Stimulated activated memory B cell treated with anti-CD40 and anti-IgM and Interleukin-4, amounts not matched to agents 10 μg/mL and 1 μg/mL and 100 μg/mL, for 72 hours (primary cell): ENCODE results near the gene RPS6KL1.

Experiments used
- ATAC-seq: fragments of 150-1000 bp; cut with Tn5 transposase; 2 replicates; pipeline ENCODE4 v1.10.0; 2021
- H3K27ac Mint-ChIP-seq: one replicate; pipeline ENCODE4 v1.8.0; 2022; ENCODE audit warnings: mild to moderate bottlenecking, mixed read lengths
- H3K27me3 Mint-ChIP-seq: one replicate; pipeline ENCODE4 v1.8.0; 2022; ENCODE audit warnings: mixed read lengths
- H3K36me3 Mint-ChIP-seq: one replicate; pipeline ENCODE4 v1.8.0; 2022; ENCODE audit warnings: mixed read lengths
- H3K4me1 Mint-ChIP-seq: one replicate; pipeline ENCODE4 v1.8.0; 2022; ENCODE audit warnings: mixed read lengths
- H3K4me3 Mint-ChIP-seq: one replicate; pipeline ENCODE4 v1.8.0; 2022; ENCODE audit warnings: mild to moderate bottlenecking, moderate library complexity, mixed read lengths
- H3K9me3 Mint-ChIP-seq: one replicate; pipeline ENCODE4 v1.8.0; 2022; ENCODE audit warnings: mixed read lengths

Gene RPS6KL1

DNA sequence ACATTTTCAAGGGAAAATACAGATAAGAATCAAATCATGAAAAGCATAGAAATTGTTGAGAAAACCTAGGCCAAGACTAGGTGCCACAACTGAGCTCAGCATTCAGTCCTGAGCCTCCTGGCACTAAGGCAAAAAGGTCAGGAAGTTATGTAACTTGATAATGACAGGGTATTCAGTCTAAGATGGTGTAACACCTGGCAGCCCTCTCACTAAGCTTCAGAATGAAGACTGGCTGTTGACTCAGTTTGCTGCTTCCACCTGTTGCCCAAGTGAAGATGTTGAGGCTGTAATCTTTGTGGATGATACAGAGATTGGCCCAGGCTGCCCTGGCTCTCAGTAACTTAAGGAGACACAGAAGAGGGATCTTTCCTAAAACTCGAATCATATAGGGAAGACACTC lies 66.7 kb downstream of the RPS6KL1 start:
- H3K27ac Mint-ChIP-seq = no peak overlapping the region
- peaks cover 23% of the 10 kb centered on the region for H3K4me1 Mint-ChIP-seq
- H3K4me3 Mint-ChIP-seq = no peak overlapping the region
- ATAC-seq = no peak
- no peaks in the 10 kb centered on the region for H3K36me3 Mint-ChIP-seq
- H3K9me3 Mint-ChIP-seq = no peaks in the 10 kb centered on the region
- H3K27me3 Mint-ChIP-seq = no peaks in the 10 kb centered on the region

- no peaks in the 10 kb centered on the region for H3K36me3 Mint-ChIP-seq
- no peaks in the 10 kb centered on the region for H3K9me3 Mint-ChIP-seq
- H3K4me1 Mint-ChIP-seq = peaks cover 23% of the 10 kb centered on the region
- no peaks in the 10 kb centered on the region for H3K27me3 Mint-ChIP-seq
- H3K27ac Mint-ChIP-seq = no peak overlapping the region
- ATAC-seq = peak; percentile 54
- no peak overlapping the region for H3K4me3 Mint-ChIP-seq
Measured at GRCh38 chr14:74855945-74856344, 67.1 kb downstream of the RPS6KL1 start.

DNA sequence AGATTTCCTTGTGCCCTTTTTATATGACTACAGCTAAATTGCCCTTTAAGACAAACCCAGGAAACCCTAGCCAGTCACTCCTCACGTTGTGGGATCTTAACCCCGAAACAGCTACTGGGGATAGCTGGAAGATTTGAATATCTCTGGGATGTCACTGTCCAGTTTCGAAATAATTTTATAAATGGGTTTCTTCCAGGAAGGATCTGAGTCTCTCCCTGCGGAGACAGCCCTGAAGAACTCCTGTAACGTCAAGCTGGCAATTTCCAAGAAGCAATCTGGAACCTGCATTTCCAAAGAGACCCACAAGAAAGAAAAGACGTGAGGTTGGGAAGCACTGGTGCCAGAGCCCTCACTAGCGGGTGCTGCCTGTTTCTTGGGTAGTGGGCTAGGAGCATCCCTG lies 68.0 kb downstream of the RPS6KL1 start:
- Mint-ChIP-seq H3K4me1 (peaks cover 23% of the 10 kb centered on the region), H3K27me3 (no peaks in the 10 kb centered on the region), H3K36me3 (no peaks in the 10 kb centered on the region), H3K9me3 (no peaks in the 10 kb centered on the region), H3K27ac (no peak overlapping the region), H3K4me3 (no peak overlapping the region)
- no peak for ATAC-seq
